ENCODE data around the gene STAT6. TPM values are rescaled to one million over a fixed set of nuclear protein-coding genes. Genes with fewer than 3 reads are reported as not detected.
A peak's percentile ranks its signal among the peaks of the same experiment; 100 is the strongest.

STAT6 gene
- total RNA-seq, 1 donor from 2014 or later, result 188 TPM

DNA sequence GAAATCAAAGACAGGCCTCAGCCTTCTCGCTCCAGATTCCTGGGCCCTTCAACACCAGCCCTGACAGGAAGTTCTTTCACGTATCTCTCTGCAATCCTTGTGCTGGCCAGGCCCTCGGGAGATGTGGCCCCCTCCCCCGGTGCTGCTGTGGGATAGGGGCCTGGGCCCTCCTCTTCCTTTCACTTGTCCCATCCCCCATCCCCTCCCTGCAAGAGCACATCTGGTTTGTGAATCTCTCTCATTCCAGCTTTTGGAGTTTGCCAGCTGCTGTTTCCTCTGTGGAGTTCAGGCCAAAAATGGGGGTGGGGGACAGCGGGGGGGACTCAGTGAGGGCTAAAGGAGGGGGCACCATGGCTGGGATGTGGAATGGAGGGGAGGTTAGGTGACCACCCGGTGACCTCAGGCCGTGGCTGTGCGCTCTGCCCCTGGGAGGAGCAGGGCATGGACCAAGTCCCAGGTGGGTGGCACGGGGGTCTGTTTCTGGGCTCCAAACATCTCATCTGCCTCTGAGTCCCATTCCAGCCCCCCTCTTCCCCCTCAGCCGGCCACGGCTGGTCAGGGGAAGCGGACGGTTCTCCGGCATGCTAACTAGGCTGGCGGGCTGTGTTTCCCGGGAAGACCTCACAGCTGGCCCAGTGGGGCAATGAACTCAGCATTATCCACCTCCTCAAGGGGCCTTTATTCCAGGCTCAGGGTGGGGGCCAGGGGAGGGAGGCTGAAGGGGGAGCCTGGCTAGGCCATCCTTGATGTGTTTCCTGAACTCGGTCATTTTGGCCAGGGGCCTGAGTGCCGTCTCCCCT is 24.6 kb upstream of the STAT6 start:
- H3K27ac ChIP-seq, result peak overlapping the region; percentile 91 to 99
- H3K4me3 ChIP-seq, result peak overlapping the region; percentile 17 to 52
- no peaks in the 10 kb centered on the region for H3K27me3 ChIP-seq
- intact Hi-C loops (cut with DNase I), result no loop called here
- no peaks in the 10 kb centered on the region for H3K9me3 ChIP-seq
- H3K4me1 ChIP-seq, result peaks cover 31 to 66% of the 10 kb centered on the region in 2 donors
- peak in 1 of 2 donors; percentile 84 for DNase-seq (ENCODE audit: low spot score in 2 of 2)
- peaks cover 14 to 25% of the 10 kb centered on the region in 2 donors for H3K36me3 ChIP-seq
- TF ChIP-seq, protein P1, sequence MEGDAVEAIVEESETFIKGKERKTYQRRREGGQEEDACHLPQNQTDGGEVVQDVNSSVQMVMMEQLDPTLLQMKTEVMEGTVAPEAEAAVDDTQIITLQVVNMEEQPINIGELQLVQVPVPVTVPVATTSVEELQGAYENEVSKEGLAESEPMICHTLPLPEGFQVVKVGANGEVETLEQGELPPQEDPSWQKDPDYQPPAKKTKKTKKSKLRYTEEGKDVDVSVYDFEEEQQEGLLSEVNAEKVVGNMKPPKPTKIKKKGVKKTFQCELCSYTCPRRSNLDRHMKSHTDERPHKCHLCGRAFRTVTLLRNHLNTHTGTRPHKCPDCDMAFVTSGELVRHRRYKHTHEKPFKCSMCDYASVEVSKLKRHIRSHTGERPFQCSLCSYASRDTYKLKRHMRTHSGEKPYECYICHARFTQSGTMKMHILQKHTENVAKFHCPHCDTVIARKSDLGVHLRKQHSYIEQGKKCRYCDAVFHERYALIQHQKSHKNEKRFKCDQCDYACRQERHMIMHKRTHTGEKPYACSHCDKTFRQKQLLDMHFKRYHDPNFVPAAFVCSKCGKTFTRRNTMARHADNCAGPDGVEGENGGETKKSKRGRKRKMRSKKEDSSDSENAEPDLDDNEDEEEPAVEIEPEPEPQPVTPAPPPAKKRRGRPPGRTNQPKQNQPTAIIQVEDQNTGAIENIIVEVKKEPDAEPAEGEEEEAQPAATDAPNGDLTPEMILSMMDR (IDR thresholded peaks at IDR 0.05), result no peak

DNA sequence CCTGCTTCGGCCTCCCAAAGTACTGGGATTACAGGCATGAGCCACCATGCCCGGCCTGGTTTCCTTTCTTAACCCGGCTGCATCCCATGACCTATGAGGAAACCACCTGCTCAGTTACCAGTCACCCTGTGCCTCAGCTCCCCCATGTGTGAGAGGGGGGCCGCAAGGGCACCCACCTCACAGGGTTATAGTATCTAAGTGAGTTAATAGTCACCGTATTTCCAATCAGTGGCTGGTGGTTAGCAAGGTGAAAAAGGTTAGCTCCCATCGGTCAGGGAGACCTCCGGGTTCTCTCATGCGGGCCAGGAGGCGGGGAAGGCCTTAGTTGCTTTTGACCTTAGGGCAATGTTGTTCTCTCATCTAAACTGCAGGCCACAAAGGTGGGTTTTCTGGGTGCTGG is 23.8 kb upstream of the STAT6 start:
- peak overlapping the region in 1 of 2 donors; percentile 52 for H3K4me3 ChIP-seq
- TF ChIP-seq, protein P1 (IDR thresholded peaks at IDR 0.05), result no peak
- peaks cover 7 to 18% of the 10 kb centered on the region in 2 donors for H3K36me3 ChIP-seq
- H3K4me1 ChIP-seq, result peaks cover 36 to 73% of the 10 kb centered on the region in 2 donors
- DNase-seq (ENCODE audit: low spot score in 2 of 2), result no peak
- no peaks in the 10 kb centered on the region for H3K9me3 ChIP-seq
- no peaks in the 10 kb centered on the region for H3K27me3 ChIP-seq
- intact Hi-C loops (cut with DNase I), result no loop called here
- peak overlapping the region; percentile 91 to 99 for H3K27ac ChIP-seq

DNA sequence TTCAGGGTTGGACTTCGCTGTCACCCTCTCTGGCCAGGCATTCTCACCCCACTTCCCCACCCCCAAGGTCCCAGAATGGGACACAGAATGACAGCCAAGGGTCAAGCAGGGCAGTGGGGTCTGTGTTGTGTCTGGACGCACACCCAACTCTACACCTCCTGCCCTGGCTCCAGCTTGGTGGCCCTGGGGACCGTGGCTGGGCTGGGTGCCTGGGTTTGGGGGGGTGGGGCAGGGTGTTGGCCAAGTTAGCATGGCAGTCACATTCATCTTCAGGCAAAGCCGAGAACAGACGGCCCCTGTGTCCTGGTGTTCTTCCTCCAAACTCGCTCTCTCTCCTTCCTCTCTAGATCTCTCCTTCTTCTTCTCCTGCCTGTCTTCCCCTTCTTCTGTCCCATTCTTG is 22.8 kb upstream of the STAT6 start:
- intact Hi-C loops (cut with DNase I), result no loop called here
- TF ChIP-seq, protein P1 (IDR thresholded peaks at IDR 0.05), result no peak
- H3K36me3 ChIP-seq, result peaks cover 0 to 8% of the 10 kb centered on the region in 2 donors
- no peaks in the 10 kb centered on the region for H3K27me3 ChIP-seq
- no peaks in the 10 kb centered on the region for H3K9me3 ChIP-seq
- DNase-seq (ENCODE audit: low spot score in 2 of 2), result no peak
- peaks cover 36 to 73% of the 10 kb centered on the region in 2 donors for H3K4me1 ChIP-seq
- peak overlapping the region; percentile 7 to 96 for H3K4me3 ChIP-seq
- peak overlapping the region; percentile 91 to 99 for H3K27ac ChIP-seq

DNA sequence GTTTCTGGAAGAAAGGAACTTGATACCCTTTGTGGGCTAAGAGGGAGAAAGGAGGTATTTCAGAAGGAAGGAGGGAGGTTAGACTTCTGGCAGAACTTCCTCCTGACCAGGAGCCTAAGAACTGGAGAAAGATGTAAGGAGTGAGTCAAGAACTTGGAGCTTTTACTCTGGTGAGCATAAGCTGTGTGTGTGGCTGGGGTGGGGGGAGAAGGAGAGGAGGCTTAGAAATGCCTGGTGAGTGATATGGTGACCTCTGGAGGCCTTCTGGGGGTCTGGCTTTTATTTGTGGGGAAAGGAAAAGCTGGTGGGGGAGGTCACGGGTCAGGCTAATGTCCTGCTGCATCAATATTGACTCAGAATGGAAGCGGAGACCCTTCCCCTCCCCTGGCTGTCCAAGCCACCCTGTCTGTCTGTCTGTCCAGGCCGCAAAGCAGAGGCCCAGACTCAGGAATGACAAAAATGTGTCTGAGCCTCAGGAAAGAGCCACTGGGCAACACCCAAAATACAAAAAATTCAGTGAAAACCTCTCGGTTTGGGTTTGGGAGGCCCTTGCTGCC is 21.9 kb upstream of the STAT6 start:
- Histone ChIP-seq H3K27me3 (no peaks in the 10 kb centered on the region), H3K36me3 (no peaks in the 10 kb centered on the region), H3K4me3 (peak overlapping the region; percentile 38 to 96), H3K27ac (peak overlapping the region; percentile 91 to 99), H3K9me3 (no peaks in the 10 kb centered on the region), H3K4me1 (peaks cover 36 to 71% of the 10 kb centered on the region in 2 donors)
- intact Hi-C loops (cut with DNase I), result no loop called here
- DNase-seq (ENCODE audit: low spot score in 2 of 2), result peak in 1 of 2 donors; percentile 65
- TF ChIP-seq, protein P1 (IDR thresholded peaks at IDR 0.05), result no peak

DNA sequence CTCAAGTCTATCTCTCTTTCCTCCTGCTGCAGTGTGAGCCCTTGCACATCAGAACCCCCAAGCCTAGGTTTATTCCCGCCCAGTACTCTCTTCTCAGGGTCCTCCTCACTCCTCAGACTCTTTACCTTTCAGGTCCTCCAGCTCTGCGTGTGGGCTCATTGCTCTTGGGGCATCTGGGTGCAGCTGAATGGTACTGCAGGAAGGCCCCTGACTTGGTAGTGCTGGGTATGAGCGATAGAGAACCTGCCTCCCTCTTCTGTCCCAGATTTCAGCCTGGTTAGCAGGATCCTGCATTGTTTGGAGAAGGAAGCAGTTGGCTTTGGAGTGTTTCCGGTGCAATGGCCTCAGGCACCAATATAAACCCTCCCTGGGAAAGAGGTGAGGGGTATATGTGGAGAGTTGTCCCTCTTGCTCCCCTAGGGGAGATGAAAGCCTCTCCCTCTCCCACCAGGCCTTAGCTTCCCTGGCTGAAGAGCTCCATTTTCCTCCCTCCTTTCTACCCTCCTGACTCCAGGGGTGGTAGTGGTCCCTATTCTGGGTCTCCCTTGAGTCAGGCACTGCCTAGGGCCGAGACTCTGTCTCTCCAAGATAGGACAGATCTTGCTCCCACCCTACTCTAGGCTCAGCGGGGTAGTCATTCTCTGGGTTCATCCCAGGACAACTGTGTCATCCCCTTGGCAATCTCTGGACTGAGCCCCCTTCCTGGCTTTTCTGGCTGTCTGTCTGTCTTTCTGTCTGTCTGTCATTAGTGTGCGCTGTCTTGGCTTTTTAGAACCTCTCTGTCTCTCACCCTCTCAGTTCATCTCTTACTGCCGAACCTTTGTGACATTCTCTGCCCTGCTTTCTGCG is 21.0 kb upstream of the STAT6 start:
- no peak for DNase-seq (ENCODE audit: low spot score in 2 of 2)
- Histone ChIP-seq H3K27me3 (no peaks in the 10 kb centered on the region), H3K4me3 (peak overlapping the region; percentile 38 to 96), H3K9me3 (no peaks in the 10 kb centered on the region), H3K36me3 (no peaks in the 10 kb centered on the region), H3K27ac (peak overlapping the region; percentile 91 to 99), H3K4me1 (peaks cover 36 to 66% of the 10 kb centered on the region in 2 donors)
- TF ChIP-seq, protein P1 (IDR thresholded peaks at IDR 0.05), result no peak
- intact Hi-C loops (cut with DNase I), result no loop called here

All from ascending aorta (tissue), 2 donors.